Measurements from ENCODE around the gene SLC39A13.

Gene SLC39A13

DNA sequence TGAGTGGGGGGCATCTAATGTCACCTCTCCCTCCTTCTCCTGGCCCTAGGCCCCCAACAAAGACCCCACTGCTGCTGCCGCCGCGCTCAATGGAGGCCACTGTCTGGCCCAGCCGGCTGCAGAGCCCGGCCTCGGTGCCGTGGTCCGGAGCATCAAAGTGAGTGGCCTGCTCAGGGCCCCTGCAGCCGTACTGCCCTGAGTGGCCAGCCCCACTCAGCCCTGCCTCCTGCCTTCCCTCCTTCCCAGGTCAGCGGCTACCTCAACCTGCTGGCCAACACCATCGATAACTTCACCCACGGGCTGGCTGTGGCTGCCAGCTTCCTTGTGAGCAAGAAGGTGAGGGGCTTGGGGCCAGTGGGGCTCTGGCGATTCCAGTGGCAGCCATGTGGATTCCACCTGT, 5.0 kb downstream of the SLC39A13 start:
- DNase-seq (ENCODE audit: low spot score): no peak
- H3K4me2 ChIP-seq (ENCODE audit: insufficient read depth, low read length, poor library complexity, severe bottlenecking): no peak overlapping the region
- H3K36me3 ChIP-seq (replicated peaks in 1 of 2; ENCODE audit: control insufficient read depth in 2 of 2, insufficient read depth in 2 of 2, low read length in 2 of 2): peaks cover 24 to 59% of the 10 kb centered on the region in 2 donors
- no peak overlapping the region for H2AK5ac ChIP-seq (ENCODE audit: low read depth, low read length)
- H2BK15ac ChIP-seq (ENCODE audit: low read length): no peak overlapping the region
- H3K27ac ChIP-seq (replicated peaks; ENCODE audit: low read length): no peak overlapping the region
- H3K9ac ChIP-seq (ENCODE audit: low read depth, low read length, poor library complexity): no peak overlapping the region
- no peak overlapping the region for H2AFZ ChIP-seq (ENCODE audit: low read length)
- H3K9me3 ChIP-seq (replicated peaks in 1 of 2; ENCODE audit: control insufficient read depth in 2 of 2, insufficient read depth in 1 of 2, low read depth in 1 of 2, low read length in 2 of 2): no peaks in the 10 kb centered on the region
- no peak overlapping the region for H3K4ac ChIP-seq (ENCODE audit: low read length)
- H3K4me1 ChIP-seq (ENCODE audit: control insufficient read depth in 2 of 2, insufficient read depth in 1 of 2, low read depth in 1 of 2, low read length in 2 of 2): peaks cover 6 to 8% of the 10 kb centered on the region in 2 donors
- no peak overlapping the region for H3K14ac ChIP-seq (ENCODE audit: low read length)
- no CpG with 5 or more reads among the region's 13 CpGs for WGBS, 2 donors (ENCODE audit: extremely low coverage in 2 of 2, insufficient read length in 2 of 2, insufficient replicate concordance in 1 of 2)
- no peak overlapping the region for H2BK5ac ChIP-seq (ENCODE audit: low read length)
- peaks cover 1% of the 10 kb centered on the region for H3K79me1 ChIP-seq (ENCODE audit: low read depth, low read length)
- no peak overlapping the region for H3K23ac ChIP-seq (ENCODE audit: low read depth, low read length, poor library complexity)
- no peak overlapping the region for H4K91ac ChIP-seq (ENCODE audit: low read depth, low read length, poor library complexity)
- no peak overlapping the region for H2BK12ac ChIP-seq (ENCODE audit: low read length)
- no peak overlapping the region for H4K8ac ChIP-seq (ENCODE audit: low read depth, low read length)
- no peak overlapping the region for H3K18ac ChIP-seq (ENCODE audit: low read length)
- H3K4me3 ChIP-seq (ENCODE audit: low read length in 2 of 2): no peak overlapping the region
- H2BK120ac ChIP-seq (ENCODE audit: low read depth, low read length): no peak overlapping the region
- no peaks in the 10 kb centered on the region for H3K27me3 ChIP-seq (ENCODE audit: control insufficient read depth in 3 of 3, insufficient read depth in 3 of 3, low read depth in 1 of 3, low read length in 3 of 3)

DNA sequence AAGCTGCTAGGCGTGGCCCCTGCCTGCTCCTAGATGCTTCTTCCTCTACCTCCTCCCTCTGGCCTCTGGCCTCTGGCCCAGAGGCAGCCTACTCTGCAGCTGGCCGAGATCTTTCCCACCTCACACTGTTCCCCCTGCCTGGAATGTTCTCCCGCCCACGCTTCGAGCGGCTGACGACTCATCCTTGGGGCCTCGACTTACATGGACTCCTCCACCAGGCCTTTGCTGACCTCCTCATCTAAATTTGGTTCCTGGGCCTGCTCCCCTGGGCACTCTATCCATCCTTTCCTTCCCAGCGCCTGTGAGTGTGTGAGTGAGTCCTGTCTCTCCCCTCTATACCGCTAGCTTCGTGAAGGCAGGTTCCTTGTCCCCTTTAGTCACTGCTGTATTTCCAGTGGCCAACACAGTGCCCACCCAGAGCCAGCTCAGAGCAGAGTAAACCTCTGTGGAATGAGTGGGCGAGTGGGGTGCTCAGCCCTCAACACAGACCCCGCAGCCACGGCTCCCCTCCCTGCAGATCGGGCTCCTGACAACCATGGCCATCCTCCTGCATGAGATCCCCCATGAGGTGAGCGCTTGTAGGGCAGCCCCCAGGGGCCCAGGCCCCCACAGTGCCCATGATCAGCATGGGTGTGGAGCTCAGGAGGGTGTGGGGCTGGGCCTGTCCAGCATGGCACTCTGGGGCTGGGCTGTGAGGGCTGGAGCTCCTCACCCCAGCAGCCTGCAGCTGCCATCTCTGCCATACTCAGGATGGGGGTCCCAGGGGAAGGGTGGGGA, 5.7 kb downstream of the SLC39A13 start:
- Histone ChIP-seq H3K4ac (ENCODE audit: low read length) (no peak overlapping the region), H3K4me3 (ENCODE audit: low read length in 2 of 2) (no peak overlapping the region), H3K4me1 (ENCODE audit: control insufficient read depth in 2 of 2, insufficient read depth in 1 of 2, low read depth in 1 of 2, low read length in 2 of 2) (peaks cover 3 to 4% of the 10 kb centered on the region in 2 donors), H2BK5ac (ENCODE audit: low read length) (no peak overlapping the region), H3K9ac (ENCODE audit: low read depth, low read length, poor library complexity) (no peak overlapping the region), H4K91ac (ENCODE audit: low read depth, low read length, poor library complexity) (no peak overlapping the region), H3K23ac (ENCODE audit: low read depth, low read length, poor library complexity) (peak overlapping the region; percentile 65), H3K4me2 (ENCODE audit: insufficient read depth, low read length, poor library complexity, severe bottlenecking) (no peak overlapping the region), H3K27me3 (ENCODE audit: control insufficient read depth in 3 of 3, insufficient read depth in 3 of 3, low read depth in 1 of 3, low read length in 3 of 3) (no peaks in the 10 kb centered on the region), H4K8ac (ENCODE audit: low read depth, low read length) (no peak overlapping the region), H3K36me3 (replicated peaks in 1 of 2; ENCODE audit: control insufficient read depth in 2 of 2, insufficient read depth in 2 of 2, low read length in 2 of 2) (peaks cover 32 to 67% of the 10 kb centered on the region in 2 donors), H3K27ac (replicated peaks; ENCODE audit: low read length) (no peak overlapping the region), H3K18ac (ENCODE audit: low read length) (no peak overlapping the region), H3K79me1 (ENCODE audit: low read depth, low read length) (peaks cover 1% of the 10 kb centered on the region), H2BK15ac (ENCODE audit: low read length) (no peak overlapping the region), H2BK12ac (ENCODE audit: low read length) (no peak overlapping the region), H2AK5ac (ENCODE audit: low read depth, low read length) (no peak overlapping the region), H3K14ac (ENCODE audit: low read length) (no peak overlapping the region), H2BK120ac (ENCODE audit: low read depth, low read length) (no peak overlapping the region), H3K9me3 (replicated peaks in 1 of 2; ENCODE audit: control insufficient read depth in 2 of 2, insufficient read depth in 1 of 2, low read depth in 1 of 2, low read length in 2 of 2) (no peaks in the 10 kb centered on the region), H2AFZ (ENCODE audit: low read length) (no peak overlapping the region)
- DNase-seq (ENCODE audit: low spot score): no peak
- no CpG with 5 or more reads among the region's 16 CpGs for WGBS, 2 donors (ENCODE audit: extremely low coverage in 2 of 2, insufficient read length in 2 of 2, insufficient replicate concordance in 1 of 2)

DNA sequence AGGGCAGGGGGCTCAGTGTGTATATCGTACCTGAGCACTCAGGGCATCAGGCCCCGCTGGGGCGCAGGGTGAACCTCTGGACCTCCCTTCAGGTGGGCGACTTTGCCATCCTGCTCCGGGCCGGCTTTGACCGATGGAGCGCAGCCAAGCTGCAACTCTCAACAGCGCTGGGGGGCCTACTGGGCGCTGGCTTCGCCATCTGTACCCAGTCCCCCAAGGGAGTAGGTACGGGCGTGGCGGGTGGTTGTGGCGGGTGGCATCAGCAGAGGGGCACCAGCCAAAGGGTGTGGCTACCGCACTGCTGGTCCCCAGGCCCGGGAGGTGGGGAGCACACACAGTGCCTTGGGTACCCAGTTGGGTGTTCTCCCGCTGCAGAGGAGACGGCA, 6.3 kb downstream of the SLC39A13 start:
- no CpG with 5 or more reads among the region's 19 CpGs for WGBS, 2 donors (ENCODE audit: extremely low coverage in 2 of 2, insufficient read length in 2 of 2, insufficient replicate concordance in 1 of 2)
- H2BK15ac ChIP-seq (ENCODE audit: low read length): no peak overlapping the region
- no peaks in the 10 kb centered on the region for H3K4me1 ChIP-seq (ENCODE audit: control insufficient read depth in 2 of 2, insufficient read depth in 1 of 2, low read depth in 1 of 2, low read length in 2 of 2)
- no peak overlapping the region for H3K27ac ChIP-seq (replicated peaks; ENCODE audit: low read length)
- no peak overlapping the region for H2BK12ac ChIP-seq (ENCODE audit: low read length)
- H3K4me3 ChIP-seq (ENCODE audit: low read length in 2 of 2): no peak overlapping the region
- H2AK5ac ChIP-seq (ENCODE audit: low read depth, low read length): no peak overlapping the region
- peak overlapping the region; percentile 54 for H2BK5ac ChIP-seq (ENCODE audit: low read length)
- H3K14ac ChIP-seq (ENCODE audit: low read length): no peak overlapping the region
- no peak overlapping the region for H2AFZ ChIP-seq (ENCODE audit: low read length)
- no peak overlapping the region for H3K23ac ChIP-seq (ENCODE audit: low read depth, low read length, poor library complexity)
- H3K4me2 ChIP-seq (ENCODE audit: insufficient read depth, low read length, poor library complexity, severe bottlenecking): no peak overlapping the region
- H3K9ac ChIP-seq (ENCODE audit: low read depth, low read length, poor library complexity): no peak overlapping the region
- no peak for DNase-seq (ENCODE audit: low spot score)
- peaks cover 1% of the 10 kb centered on the region for H3K79me1 ChIP-seq (ENCODE audit: low read depth, low read length)
- H3K18ac ChIP-seq (ENCODE audit: low read length): no peak overlapping the region
- no peak overlapping the region for H4K8ac ChIP-seq (ENCODE audit: low read depth, low read length)
- peaks cover 34 to 70% of the 10 kb centered on the region in 2 donors for H3K36me3 ChIP-seq (replicated peaks in 1 of 2; ENCODE audit: control insufficient read depth in 2 of 2, insufficient read depth in 2 of 2, low read length in 2 of 2)
- H2BK120ac ChIP-seq (ENCODE audit: low read depth, low read length): no peak overlapping the region
- H3K27me3 ChIP-seq (ENCODE audit: control insufficient read depth in 3 of 3, insufficient read depth in 3 of 3, low read depth in 1 of 3, low read length in 3 of 3): no peaks in the 10 kb centered on the region
- no peak overlapping the region for H4K91ac ChIP-seq (ENCODE audit: low read depth, low read length, poor library complexity)
- H3K9me3 ChIP-seq (replicated peaks in 1 of 2; ENCODE audit: control insufficient read depth in 2 of 2, insufficient read depth in 1 of 2, low read depth in 1 of 2, low read length in 2 of 2): no peaks in the 10 kb centered on the region
- no peak overlapping the region for H3K4ac ChIP-seq (ENCODE audit: low read length)

DNA sequence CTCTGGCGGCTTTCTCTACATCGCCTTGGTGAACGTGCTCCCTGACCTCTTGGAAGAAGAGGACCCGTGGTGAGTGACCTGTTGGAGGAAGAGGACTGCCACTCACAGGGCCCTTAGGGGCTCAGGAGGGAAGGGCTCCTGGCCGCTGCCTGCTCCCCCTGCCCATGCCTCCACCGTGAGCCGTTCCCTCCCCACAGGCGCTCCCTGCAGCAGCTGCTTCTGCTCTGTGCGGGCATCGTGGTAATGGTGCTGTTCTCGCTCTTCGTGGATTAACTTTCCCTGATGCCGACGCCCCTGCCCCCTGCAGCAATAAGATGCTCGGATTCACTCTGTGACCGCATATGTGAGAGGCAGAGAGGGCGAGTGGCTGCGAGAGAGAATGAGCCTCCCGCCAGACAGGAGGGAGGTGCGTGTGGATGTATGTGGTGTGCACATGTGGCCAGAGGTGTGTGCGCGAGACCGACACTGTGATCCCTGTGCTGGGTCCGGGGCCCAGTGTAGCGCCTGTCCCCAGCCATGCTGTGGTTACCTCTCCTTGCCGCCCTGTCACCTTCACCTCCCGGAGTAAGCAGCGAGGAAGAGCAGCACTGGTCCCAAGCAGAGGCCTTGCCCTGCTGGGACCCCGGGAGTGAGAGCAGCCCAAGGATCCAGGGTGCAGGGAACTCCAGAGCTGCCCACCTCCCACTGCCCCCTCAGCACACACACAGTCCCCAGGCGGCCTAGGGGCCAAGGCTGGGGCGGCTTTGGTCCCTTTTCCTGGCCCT, 6.9 kb downstream of the SLC39A13 start:
- Histone ChIP-seq H2BK120ac (ENCODE audit: low read depth, low read length) (no peak overlapping the region), H3K4me2 (ENCODE audit: insufficient read depth, low read length, poor library complexity, severe bottlenecking) (no peak overlapping the region), H3K79me1 (ENCODE audit: low read depth, low read length) (peaks cover 4% of the 10 kb centered on the region), H2BK5ac (ENCODE audit: low read length) (peak overlapping the region; percentile 54), H3K9me3 (replicated peaks in 1 of 2; ENCODE audit: control insufficient read depth in 2 of 2, insufficient read depth in 1 of 2, low read depth in 1 of 2, low read length in 2 of 2) (no peaks in the 10 kb centered on the region), H4K91ac (ENCODE audit: low read depth, low read length, poor library complexity) (peak overlapping the region; percentile 53), H3K4me1 (ENCODE audit: control insufficient read depth in 2 of 2, insufficient read depth in 1 of 2, low read depth in 1 of 2, low read length in 2 of 2) (no peaks in the 10 kb centered on the region), H3K36me3 (replicated peaks in 1 of 2; ENCODE audit: control insufficient read depth in 2 of 2, insufficient read depth in 2 of 2, low read length in 2 of 2) (peaks cover 40 to 76% of the 10 kb centered on the region in 2 donors), H3K23ac (ENCODE audit: low read depth, low read length, poor library complexity) (peak overlapping the region; percentile 97), H3K27ac (replicated peaks; ENCODE audit: low read length) (no peak overlapping the region), H2AK5ac (ENCODE audit: low read depth, low read length) (no peak overlapping the region), H3K4ac (ENCODE audit: low read length) (no peak overlapping the region), H3K27me3 (ENCODE audit: control insufficient read depth in 3 of 3, insufficient read depth in 3 of 3, low read depth in 1 of 3, low read length in 3 of 3) (no peaks in the 10 kb centered on the region), H2BK15ac (ENCODE audit: low read length) (no peak overlapping the region), H2AFZ (ENCODE audit: low read length) (no peak overlapping the region), H3K4me3 (ENCODE audit: low read length in 2 of 2) (no peak overlapping the region), H3K9ac (ENCODE audit: low read depth, low read length, poor library complexity) (no peak overlapping the region), H3K18ac (ENCODE audit: low read length) (no peak overlapping the region), H4K8ac (ENCODE audit: low read depth, low read length) (peak overlapping the region; percentile 48), H3K14ac (ENCODE audit: low read length) (no peak overlapping the region), H2BK12ac (ENCODE audit: low read length) (peak overlapping the region; percentile 58)
- no peak for DNase-seq (ENCODE audit: low spot score)
- WGBS, 2 donors (ENCODE audit: extremely low coverage in 2 of 2, insufficient read length in 2 of 2, insufficient replicate concordance in 1 of 2): no CpG with 5 or more reads among the region's 31 CpGs

Data from neuronal stem cell (in vitro differentiated cells).